SK-N-SH treated with all-trans-retinoic acid at 6 μM for 48 hours (cell line): ENCODE data around the gene REC114.

Source experiments
- ATAC-seq: fragments of 200-7000 bp; cut with Tn5 transposase; 3 replicates; pipeline ENCODE4 v1.9.1; 2020; ENCODE audit warnings: mild to moderate bottlenecking, moderate library complexity
- ARNTL ChIP-seq: fragments of 450-650 bp; formaldehyde crosslinking; IDR thresholded peaks from 2 replicates; pipeline ENCODE4 v1.5.0; 2020; ENCODE audit warnings: low read depth, mild to moderate bottlenecking, moderate library complexity, borderline replicate concordance
- BACH2 ChIP-seq: fragments of 250-450 bp; sonication (Bioruptor Pico); IDR thresholded peaks from 2 replicates; pipeline ENCODE4 v1.9.0; 2021; ENCODE audit warnings: mild to moderate bottlenecking, borderline replicate concordance
- CSDC2 ChIP-seq: fragments of 250-450 bp; sonication (Bioruptor Pico); IDR thresholded peaks from 2 replicates; pipeline ENCODE4 v1.5.0; 2020; ENCODE audit warnings: mild to moderate bottlenecking, moderate library complexity
- CSRNP3 ChIP-seq: fragments of 250-450 bp; sonication (Bioruptor Pico); IDR thresholded peaks from 2 replicates; pipeline ENCODE4 v1.5.1; 2021; ENCODE audit warnings: mild to moderate bottlenecking, moderate library complexity
- ESRRG ChIP-seq: fragments of 250-450 bp; sonication (Bioruptor Pico); IDR thresholded peaks from 2 replicates; pipeline ENCODE4 v1.6.1; 2021; ENCODE audit warnings: mild to moderate bottlenecking
- GLIS3 ChIP-seq: fragments of 250-450 bp; sonication (Bioruptor Pico); IDR thresholded peaks from 2 replicates; pipeline ENCODE4 v1.5.0; 2020; ENCODE audit warnings: mild to moderate bottlenecking, moderate library complexity
- ISL1 ChIP-seq: fragments of 250-450 bp; sonication (Bioruptor Pico); IDR thresholded peaks from 2 replicates; pipeline ENCODE4 v2.1.2; 2022; ENCODE audit warnings: mild to moderate bottlenecking, moderate library complexity
- PPARA ChIP-seq: fragments of 250-450 bp; sonication (Bioruptor Pico); IDR thresholded peaks from 2 replicates; pipeline ENCODE4 v1.5.0; 2020; ENCODE audit warnings: mild to moderate bottlenecking, borderline replicate concordance
- RARB ChIP-seq: fragments of 250-450 bp; sonication (Bioruptor Pico); IDR thresholded peaks from 2 replicates; pipeline ENCODE4 v1.8.0; 2021; ENCODE audit warnings: mild to moderate bottlenecking, moderate library complexity
- SNAI2 ChIP-seq: fragments of 250-450 bp; sonication (Bioruptor Pico); IDR thresholded peaks from 2 replicates; pipeline ENCODE4 v1.5.0; 2020; ENCODE audit warnings: mild to moderate bottlenecking, moderate library complexity
- TCF4 ChIP-seq: fragments of 250-450 bp; sonication (Bioruptor Pico); IDR thresholded peaks from 2 replicates; pipeline ENCODE4 v1.8.0; 2021; ENCODE audit warnings: mild to moderate bottlenecking, moderate library complexity, borderline replicate concordance
- TOX ChIP-seq: fragments of 250-450 bp; sonication (Bioruptor Pico); IDR thresholded peaks from 2 replicates; pipeline ENCODE4 v1.8.0; 2021; ENCODE audit warnings: mild to moderate bottlenecking, moderate library complexity, borderline replicate concordance
- ZC3H10 ChIP-seq: fragments of 250-450 bp; sonication (Bioruptor Pico); IDR thresholded peaks from 2 replicates; pipeline ENCODE4 v1.5.1; 2021; ENCODE audit warnings: mild to moderate bottlenecking, moderate library complexity
- ZFP3 ChIP-seq: fragments of 250-450 bp; sonication (Bioruptor Pico); IDR thresholded peaks from 2 replicates; pipeline ENCODE4 v1.5.0; 2020; ENCODE audit warnings: mild to moderate bottlenecking, moderate library complexity
- ZFP30 ChIP-seq: fragments of 450-650 bp; formaldehyde crosslinking; IDR thresholded peaks from 2 replicates; pipeline ENCODE4 v1.5.0; 2022; ENCODE audit warnings: mild to moderate bottlenecking, moderate library complexity
- ZNF565 ChIP-seq: fragments of 450-650 bp; formaldehyde crosslinking; conservative IDR thresholded peaks from 2 replicates; pipeline ENCODE4 v1.5.0; 2020; ENCODE audit warnings: low read depth, mild to moderate bottlenecking, moderate library complexity
- ZNF70 ChIP-seq: fragments of 450-650 bp; formaldehyde crosslinking; IDR thresholded peaks from 2 replicates; pipeline ENCODE4 v1.5.0; 2020; ENCODE audit warnings: mild to moderate bottlenecking, moderate library complexity
- ZNF8 ChIP-seq: fragments of 450-650 bp; formaldehyde crosslinking; IDR thresholded peaks from 2 replicates; pipeline ENCODE4 v1.5.0; 2020; ENCODE audit warnings: mild to moderate bottlenecking, moderate library complexity
- TF ChIP-seq, protein P1 (sequence below): fragments of 250-450 bp; sonication (Bioruptor Pico); IDR thresholded peaks from 2 replicates; pipeline ENCODE4 v1.8.0; 2020; ENCODE audit warnings: mild to moderate bottlenecking, moderate library complexity, borderline replicate concordance
- TF ChIP-seq, protein P2 (sequence below): fragments of 250-450 bp; sonication (Bioruptor Pico); IDR thresholded peaks from 2 replicates; pipeline ENCODE4 v1.8.0; 2021; ENCODE audit warnings: low read depth, mild to moderate bottlenecking, moderate library complexity, borderline replicate concordance
- TF ChIP-seq, protein P3 (sequence below): fragments of 250-450 bp; sonication (Bioruptor Pico); IDR thresholded peaks from 2 replicates; pipeline ENCODE4 v1.5.1; 2020; ENCODE audit warnings: low read depth, mild to moderate bottlenecking, moderate library complexity

REC114 gene

DNA sequence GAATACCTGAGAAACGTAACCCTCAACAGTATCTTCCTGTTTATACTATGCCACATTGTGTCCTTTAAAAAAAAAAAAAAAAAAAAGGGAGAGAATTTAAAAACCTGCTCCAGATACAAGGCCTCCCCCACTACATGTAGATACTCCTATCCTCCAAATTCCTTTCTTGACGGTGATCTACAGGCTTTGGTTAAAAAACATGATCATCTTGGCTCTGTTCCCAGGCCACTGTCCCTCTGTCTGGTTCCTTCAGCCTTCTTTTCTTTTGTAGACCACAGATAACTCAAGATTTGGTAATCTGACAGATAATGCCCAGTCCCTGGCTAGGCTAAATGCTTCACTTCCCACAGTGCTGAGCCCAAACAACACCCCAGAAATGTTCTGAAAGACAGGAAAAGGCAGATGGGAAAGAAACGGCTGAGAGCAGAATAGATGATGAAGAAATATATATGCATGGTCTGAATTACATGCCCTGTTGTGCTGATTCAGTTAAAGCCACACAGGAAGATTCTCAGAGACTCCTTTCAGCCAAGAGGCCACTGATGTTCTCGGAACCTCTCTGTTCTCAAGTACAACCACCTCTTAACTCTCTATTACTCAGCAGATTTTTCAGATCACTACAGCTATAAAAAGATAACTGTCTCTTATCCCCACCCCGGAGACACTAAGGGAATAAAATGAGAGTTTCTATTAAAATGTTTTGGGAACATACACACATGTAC, 141.9 kb downstream of the REC114 start (continued):
- TF ChIP-seq, protein P1, sequence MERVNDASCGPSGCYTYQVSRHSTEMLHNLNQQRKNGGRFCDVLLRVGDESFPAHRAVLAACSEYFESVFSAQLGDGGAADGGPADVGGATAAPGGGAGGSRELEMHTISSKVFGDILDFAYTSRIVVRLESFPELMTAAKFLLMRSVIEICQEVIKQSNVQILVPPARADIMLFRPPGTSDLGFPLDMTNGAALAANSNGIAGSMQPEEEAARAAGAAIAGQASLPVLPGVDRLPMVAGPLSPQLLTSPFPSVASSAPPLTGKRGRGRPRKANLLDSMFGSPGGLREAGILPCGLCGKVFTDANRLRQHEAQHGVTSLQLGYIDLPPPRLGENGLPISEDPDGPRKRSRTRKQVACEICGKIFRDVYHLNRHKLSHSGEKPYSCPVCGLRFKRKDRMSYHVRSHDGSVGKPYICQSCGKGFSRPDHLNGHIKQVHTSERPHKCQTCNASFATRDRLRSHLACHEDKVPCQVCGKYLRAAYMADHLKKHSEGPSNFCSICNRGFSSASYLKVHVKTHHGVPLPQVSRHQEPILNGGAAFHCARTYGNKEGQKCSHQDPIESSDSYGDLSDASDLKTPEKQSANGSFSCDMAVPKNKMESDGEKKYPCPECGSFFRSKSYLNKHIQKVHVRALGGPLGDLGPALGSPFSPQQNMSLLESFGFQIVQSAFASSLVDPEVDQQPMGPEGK (CRISPR knock-in tag) = no peak
- TF ChIP-seq ISL1 (CRISPR knock-in tag) = no peak

GRCh38 chr15:73585871-73586654, 143.1 kb downstream of the REC114 start:
- no peak for ATAC-seq
- TF ChIP-seq CSRNP3 (CRISPR knock-in tag) = no peak
- no peak for TF ChIP-seq TCF4
- no peak for TF ChIP-seq ZFP30 (CRISPR knock-in tag)
- no peak for TF ChIP-seq PPARA (CRISPR knock-in tag)
- TF ChIP-seq ESRRG (CRISPR knock-in tag) = no peak
- no peak for TF ChIP-seq BACH2 (CRISPR knock-in tag)
- no peak for TF ChIP-seq ARNTL
- TF ChIP-seq ZC3H10 (CRISPR knock-in tag) = no peak
- TF ChIP-seq, protein P2, sequence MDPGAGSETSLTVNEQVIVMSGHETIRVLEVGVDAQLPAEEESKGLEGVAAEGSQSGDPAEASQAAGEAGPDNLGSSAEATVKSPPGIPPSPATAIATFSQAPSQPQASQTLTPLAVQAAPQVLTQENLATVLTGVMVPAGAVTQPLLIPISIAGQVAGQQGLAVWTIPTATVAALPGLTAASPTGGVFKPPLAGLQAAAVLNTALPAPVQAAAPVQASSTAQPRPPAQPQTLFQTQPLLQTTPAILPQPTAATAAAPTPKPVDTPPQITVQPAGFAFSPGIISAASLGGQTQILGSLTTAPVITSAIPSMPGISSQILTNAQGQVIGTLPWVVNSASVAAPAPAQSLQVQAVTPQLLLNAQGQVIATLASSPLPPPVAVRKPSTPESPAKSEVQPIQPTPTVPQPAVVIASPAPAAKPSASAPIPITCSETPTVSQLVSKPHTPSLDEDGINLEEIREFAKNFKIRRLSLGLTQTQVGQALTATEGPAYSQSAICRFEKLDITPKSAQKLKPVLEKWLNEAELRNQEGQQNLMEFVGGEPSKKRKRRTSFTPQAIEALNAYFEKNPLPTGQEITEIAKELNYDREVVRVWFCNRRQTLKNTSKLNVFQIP = no peak
- no peak for TF ChIP-seq ZNF8 (CRISPR knock-in tag)
- TF ChIP-seq TOX (CRISPR knock-in tag) = no peak
- TF ChIP-seq, protein P3, sequence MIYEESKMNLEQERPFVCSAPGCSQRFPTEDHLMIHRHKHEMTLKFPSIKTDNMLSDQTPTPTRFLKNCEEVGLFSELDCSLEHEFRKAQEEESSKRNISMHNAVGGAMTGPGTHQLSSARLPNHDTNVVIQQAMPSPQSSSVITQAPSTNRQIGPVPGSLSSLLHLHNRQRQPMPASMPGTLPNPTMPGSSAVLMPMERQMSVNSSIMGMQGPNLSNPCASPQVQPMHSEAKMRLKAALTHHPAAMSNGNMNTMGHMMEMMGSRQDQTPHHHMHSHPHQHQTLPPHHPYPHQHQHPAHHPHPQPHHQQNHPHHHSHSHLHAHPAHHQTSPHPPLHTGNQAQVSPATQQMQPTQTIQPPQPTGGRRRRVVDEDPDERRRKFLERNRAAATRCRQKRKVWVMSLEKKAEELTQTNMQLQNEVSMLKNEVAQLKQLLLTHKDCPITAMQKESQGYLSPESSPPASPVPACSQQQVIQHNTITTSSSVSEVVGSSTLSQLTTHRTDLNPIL = no peak
- TF ChIP-seq GLIS3 (CRISPR knock-in tag) = no peak
- TF ChIP-seq ZFP3 = no peak
- no peak for TF ChIP-seq ZNF565 (CRISPR knock-in tag)
- TF ChIP-seq SNAI2 = no peak
- no peak for TF ChIP-seq CSDC2 (CRISPR knock-in tag)
- no peak for TF ChIP-seq ZNF70 (CRISPR knock-in tag)

DNA sequence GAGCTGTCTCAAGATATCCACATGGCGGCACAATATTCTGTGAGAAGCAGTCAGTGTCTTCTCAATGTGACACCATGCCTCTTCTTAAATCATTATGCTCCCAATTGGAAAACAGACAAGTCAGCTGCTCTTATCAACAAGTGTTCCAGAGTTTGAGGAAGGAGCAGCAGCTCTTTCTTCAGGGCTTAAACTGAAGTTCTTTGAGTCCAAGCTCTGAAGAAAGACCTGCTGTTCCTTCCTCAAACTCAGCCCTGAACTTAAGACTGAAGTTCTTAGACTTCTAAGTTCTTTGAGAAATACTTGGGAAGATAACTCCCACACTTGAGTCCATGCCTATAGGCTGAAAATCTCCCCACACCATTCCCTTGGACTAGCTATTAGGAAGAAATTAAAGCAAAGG, 146.8 kb downstream of the REC114 start:
- no peak for ATAC-seq
- TF ChIP-seq ARNTL (no peak), ISL1 (CRISPR knock-in tag) (no peak), CSDC2 (CRISPR knock-in tag) (no peak), TCF4 (no peak)
- TF ChIP-seq, all 23 proteins: peak for 0

DNA sequence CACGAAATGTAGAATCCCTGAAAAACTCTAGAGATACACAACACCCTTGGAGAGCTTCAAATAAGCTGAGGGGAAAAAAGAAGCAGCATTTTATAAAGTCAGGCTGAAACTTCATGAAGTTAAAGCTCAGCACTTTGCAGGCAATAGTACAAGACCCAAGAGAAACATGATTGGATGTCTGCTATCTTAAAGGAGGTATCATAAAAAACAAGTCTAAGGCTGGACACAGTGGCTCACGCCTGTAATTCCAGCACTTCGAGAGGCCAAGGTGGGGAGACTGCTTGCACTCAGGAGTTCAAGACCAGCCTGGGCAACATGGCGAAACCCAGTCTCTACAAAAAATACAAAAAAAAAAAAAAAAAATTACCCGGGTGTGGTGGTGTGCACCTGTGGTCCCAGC, 147.3 kb downstream of the REC114 start:
- TF ChIP-seq SNAI2 (no peak), ISL1 (CRISPR knock-in tag) (no peak), ZNF565 (CRISPR knock-in tag) (no peak), ZFP3 (no peak), RARB (CRISPR knock-in tag) (no peak), ESRRG (CRISPR knock-in tag) (no peak), TOX (CRISPR knock-in tag) (no peak), BACH2 (CRISPR knock-in tag) (no peak)
- TF ChIP-seq, all 23 proteins: peak for 0
- ATAC-seq = no peak
